NCI-H748 (cell line): Measurements from ENCODE around the gene PRSS8.
"Not testable (repeated sequence)": the region's sequence is repeated elsewhere in the genome, so short reads cannot be mapped to it uniquely, and the experiment has no call there.

Experiments
- DNase-seq: peaks from one replicate; lab custom pipeline; 2025; ENCODE audit not compliant: unreplicated experiment; lab: John Stamatoyannopoulos, UW

The PRSS8 gene

DNA sequence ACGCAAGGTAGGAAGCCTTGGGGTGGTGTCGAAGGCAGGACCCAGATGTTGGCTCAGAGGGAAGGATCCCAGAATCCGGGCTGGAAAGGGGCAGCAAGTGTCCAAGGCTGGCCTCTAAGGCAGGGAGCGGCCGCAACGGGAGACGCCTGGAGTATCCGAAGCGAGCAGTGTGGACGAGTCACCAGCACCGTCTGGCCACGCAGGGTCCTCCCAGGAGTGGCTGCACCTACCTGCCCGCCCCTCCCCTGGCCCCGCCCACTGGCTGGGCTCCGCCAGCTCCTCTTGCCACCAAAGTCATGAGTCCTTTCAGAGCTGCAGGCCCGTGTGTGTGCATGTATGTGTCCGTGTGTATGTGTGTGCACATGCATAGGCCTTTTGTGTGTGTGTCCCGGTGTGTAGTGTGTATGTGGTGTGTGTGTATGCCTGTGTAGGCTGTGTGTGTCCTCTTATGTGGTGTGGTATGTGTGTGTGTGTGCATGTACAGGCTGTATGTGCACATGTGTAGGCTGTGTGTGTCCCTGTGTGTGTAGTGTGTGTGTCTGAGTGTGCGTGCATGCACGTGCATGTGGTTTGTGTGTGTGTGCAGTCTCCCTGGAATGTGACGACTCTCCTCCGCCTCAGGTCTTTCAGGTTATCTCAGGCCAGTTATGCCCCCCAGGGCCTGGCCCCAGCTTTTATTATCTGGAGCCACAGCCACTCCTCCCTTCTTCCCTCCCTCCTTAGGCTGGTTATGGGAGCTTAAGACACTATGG lies at the start of gene PRSS8:
TSS of gene PRSS8 (minus strand) at position 193 of the 752 bp plus-strand sequence. CDS start 229 bp downstream, outside the sequence.
- DNase-seq, result no peak

DNA sequence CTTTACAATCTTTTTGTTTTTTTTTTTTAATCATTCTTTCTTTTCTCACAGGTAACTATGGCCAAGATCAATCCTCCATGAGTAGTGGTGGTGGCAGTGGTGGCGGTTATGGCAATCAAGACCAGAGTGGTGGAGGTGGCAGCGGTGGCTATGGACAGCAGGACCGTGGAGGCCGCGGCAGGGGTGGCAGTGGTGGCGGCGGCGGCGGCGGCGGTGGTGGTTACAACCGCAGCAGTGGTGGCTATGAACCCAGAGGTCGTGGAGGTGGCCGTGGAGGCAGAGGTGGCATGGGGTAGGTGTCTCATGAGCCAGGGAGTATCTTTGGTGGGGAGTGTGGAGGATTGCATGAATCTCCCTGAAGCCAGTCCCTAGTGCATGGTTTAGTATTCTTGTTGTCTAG lies 49.4 kb upstream of the PRSS8 start:
- no peak for DNase-seq

DNA sequence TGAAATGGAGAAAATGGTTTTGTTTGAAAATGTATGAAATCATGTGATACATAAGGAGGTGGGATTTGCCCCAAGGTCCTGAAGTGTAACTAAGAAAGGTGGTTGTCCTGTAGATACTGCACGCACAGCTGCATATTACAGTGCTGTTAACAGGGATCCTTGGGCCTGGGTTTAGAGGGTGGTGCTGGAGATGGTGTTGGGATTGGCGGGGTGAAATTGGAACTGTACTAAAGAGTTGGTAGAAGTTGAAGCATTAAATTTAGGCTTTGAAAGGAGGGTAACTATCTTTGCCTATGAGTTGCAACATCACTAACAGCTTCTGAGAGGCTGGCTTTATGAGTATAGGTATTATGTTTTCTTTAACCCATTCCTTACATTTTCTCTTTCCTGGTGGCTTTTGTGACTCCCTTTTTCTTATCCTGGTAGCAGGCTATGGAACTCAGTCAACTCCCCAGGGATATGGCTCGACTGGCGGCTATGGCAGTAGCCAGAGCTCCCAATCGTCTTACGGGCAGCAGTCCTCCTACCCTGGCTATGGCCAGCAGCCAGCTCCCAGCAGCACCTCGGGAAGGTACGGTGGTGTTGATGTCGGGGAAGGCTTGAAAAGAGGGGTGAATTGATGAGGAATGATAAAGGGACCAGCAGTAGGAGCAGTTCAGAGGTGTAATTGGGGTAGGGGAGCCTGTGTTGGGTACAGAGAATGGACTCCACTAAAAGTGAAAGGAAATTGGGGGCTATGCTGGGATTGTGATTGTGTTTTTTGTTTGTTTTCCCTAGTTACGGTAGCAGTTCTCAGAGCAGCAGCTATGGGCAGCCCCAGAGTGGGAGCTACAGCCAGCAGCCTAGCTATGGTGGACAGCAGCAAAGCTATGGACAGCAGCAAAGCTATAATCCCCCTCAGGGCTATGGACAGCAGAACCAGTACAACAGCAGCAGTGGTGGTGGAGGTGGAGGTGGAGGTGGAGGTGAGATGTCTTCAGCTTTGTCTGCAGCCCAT lies 48.2 kb upstream of the PRSS8 start:
- DNase-seq, result no peak

DNA sequence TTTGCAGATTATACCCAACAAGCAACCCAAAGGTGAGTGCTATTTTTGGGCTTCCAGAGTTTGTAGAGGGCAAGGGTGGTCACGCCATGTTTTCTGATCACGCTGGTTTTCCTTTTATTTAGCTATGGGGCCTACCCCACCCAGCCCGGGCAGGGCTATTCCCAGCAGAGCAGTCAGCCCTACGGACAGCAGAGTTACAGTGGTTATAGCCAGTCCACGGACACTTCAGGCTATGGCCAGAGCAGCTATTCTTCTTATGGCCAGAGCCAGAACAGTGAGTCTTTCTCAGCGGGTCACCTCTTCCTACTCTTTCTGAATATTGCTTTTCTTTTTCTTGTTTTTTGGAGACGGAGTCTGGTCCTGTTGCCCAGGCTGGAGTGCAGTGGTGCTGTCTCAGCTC lies 46.9 kb upstream of the PRSS8 start:
- DNase-seq, result no peak

DNA sequence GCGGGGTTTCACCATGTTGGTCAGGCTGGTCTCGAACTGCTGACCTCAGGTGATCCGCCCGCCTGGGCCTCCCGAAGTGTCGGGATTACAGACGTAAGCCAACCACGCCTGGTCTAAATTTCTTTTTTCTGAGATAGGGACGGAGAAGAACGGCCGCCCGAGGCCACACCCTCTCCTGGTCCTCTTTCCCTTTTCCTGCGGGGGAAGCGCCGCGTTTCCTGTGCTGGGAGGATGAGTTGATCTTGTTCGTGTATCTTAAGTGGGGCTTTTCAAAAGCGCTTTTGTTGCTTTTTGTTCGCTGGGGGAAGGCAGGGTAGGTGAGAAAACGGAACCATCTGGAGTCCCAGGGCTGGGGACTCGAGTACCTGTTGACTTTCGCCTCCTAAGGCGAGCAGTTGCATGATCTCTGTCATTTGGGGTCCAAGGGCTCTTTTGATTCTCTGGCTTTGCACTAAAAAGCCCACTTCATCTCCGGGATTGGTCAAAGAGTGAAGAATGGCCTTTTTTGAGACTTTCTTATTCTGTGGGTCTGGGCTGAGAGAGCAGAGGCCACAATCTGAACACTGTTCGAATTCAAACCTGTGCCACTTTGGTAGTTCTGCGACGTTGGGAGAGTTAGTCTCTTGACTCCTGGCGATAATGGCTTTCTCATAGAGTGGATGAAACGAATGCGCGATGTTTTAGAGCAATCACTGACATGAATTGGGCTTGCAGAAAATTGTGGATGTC lies 45.7 kb upstream of the PRSS8 start:
- DNase-seq, result peak; percentile 45

DNA sequence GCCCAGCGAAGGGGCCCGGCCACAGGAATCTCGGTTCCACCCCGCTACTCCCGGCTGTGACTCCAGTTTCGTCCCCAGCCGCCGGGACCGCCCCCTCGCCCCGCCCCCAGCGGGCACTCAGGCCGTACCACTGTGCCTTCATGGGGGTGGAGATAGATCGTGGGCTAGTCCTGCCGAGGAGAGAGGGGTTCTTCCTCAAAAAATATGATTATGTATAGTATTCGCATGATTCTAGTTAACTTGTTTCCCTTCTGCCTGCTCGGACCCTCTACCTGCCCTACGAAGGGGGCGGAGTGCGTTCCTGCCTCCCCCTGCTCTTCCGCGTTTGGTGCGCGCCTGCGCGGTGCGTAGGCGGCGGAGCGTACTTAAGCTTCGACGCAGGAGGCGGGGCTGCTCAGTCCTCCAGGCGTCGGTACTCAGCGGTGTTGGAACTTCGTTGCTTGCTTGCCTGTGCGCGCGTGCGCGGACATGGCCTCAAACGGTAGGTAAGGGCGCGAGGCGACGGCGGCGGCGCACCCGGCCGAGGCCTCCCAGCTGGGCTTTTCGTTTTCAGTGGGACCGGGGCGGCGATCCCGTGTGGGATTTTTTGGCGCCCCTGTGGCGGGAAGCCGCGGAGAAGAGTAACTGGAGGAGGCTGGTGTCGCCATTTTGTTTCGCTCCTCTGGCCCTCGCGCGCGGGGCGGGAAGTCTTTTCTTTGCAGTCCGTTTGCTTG lies 44.4 kb upstream of the PRSS8 start, which contains the start of gene FUS:
TSS of gene FUS (plus strand) at position 393 of the 713 bp plus-strand sequence. CDS start at position 469, 76 bp downstream.
- DNase-seq, result peak; percentile 84

DNA sequence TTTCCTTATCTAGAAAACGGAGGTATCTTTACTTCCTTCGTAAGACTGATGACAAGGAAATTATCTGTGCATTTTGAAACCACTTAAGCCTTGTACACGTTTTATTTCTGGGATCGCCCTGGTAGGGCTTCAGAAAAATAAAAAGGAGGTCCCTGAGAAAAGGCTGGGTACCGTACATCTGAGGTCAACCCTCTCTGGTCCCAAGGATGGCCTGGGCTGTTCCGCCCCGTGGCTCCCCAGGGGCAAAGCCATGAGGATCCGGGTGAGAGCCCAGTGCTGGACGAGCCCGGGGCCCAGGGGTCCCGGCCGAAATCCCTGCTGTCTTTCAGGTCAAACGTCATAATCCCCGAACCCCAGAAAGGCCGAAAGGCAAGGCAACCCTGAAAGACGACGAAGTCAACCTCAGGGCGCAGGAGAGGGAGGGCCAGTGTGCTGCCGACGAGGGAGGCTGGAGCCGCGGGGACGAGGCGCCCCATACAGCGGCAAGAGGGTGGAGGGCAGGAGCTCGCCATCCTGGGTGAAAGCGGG lies 43.8 kb upstream of the PRSS8 start:
- DNase-seq, result no peak

DNA sequence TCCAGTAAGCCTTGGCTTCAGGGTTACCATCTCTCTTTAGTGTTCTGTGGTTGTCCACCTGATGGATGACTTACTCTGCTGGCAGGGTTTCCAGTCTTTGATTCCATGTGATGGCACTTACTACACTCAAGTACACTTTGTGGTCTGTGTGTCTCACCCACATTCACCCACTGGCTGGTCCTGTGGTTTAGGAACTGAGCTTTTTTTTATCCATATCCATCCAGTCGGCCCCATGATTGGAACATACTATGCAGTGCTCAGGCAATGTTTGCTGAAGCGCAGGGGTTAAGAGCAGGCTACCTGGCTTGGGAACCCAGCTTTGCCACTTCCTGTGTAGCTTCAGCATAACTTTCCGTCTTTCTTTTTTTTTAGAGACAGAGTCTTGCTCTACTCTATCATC lies 41.6 kb upstream of the PRSS8 start:
- no peak for DNase-seq

DNA sequence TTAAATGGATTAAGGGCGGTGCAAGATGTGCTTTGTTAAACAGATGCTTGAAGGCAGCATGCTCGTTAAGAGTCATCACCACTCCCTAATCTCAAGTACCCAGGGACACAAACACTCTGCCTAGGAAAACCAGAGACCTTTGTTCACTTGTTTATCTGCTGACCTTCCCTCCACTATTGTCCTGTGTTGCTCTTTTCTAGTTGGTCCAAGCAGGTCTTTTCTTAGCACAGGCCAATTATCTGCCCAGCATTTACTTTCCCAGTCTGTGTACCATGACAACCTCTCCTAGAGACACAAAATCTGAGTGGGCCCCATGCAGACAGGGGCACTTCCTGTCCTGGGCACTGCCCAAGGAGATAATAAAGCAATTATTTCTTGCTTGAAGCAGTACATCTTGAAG lies 34.5 kb upstream of the PRSS8 start:
- peak; percentile 84 for DNase-seq

DNA sequence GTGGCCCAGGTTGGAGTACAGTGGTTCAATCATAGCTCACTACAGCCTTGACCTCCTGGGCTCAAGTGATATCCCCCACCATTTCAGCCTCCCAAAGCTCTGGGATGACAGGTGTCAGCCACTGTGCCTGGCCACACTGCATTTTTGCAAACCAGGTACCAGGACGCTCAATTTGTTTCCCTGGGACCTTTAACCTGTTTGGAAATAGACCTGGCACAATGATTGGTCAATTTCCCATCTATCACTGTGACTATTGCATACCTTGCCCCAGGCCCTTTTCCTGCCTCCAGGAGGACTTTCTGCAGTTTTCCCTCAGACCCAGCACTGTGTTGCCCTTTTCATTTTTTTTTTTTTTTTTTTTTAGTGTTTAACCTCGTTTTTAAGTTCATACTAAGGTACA lies 33.3 kb upstream of the PRSS8 start:
- DNase-seq, result no peak

DNA sequence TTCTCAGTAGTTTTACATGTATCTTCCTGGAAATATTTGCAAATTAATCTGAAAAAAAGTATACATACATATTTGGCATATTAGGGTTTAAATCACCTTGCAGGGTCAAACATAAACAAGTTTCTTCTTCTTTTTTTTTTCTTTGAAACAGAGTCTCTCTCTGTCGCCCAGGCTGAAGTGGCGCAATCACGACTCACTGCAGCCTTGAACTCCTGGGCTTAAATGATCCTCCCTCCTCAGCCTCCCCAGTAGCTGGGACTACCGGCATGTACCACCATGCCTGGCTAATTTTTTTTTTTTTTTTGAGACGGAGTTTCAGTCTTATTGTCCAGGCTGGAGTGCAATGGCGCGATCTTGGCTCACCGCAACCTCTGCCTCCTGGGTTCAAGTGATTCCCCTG lies 31.8 kb upstream of the PRSS8 start:
- DNase-seq, result no peak

DNA sequence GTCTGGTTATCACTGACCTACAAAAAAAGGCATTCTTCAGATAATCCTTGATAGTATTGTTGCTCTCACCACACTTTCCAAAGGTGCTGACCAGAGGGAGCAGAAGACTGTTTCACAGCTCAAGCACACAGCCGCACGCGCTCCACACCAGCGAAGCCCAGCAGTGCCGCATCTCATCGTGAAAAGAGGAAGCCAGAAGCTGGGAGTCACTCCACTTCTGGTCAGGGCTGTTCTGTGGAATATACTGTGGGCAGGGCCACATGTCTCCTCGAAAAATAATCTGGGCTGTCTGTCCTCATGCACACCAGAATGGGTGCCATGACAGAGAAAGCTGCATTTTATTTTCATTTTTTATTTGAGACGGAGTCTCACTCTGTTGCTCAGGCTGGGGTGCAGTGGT lies 21.6 kb upstream of the PRSS8 start:
- no peak for DNase-seq

DNA sequence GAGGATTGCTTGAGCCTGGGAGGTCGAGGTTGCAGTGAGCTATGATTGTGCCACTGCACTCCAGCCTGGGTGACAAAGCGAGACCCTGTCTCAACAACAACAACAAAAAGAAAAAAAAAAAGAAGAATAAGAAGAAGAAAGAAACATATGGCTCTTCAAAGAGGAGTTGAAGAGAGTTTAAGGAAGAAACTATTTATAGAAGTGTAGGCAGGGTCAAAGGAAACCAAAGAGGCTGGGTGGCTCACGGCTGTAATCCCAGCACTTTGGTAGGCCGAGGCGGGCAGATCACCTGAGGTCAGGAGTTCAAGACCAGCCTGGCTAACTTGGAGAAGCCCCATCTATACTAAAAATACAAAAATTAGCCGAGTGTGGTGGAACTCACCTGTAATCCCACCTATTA lies 15.4 kb upstream of the PRSS8 start:
- not testable (repeated sequence) for DNase-seq

DNA sequence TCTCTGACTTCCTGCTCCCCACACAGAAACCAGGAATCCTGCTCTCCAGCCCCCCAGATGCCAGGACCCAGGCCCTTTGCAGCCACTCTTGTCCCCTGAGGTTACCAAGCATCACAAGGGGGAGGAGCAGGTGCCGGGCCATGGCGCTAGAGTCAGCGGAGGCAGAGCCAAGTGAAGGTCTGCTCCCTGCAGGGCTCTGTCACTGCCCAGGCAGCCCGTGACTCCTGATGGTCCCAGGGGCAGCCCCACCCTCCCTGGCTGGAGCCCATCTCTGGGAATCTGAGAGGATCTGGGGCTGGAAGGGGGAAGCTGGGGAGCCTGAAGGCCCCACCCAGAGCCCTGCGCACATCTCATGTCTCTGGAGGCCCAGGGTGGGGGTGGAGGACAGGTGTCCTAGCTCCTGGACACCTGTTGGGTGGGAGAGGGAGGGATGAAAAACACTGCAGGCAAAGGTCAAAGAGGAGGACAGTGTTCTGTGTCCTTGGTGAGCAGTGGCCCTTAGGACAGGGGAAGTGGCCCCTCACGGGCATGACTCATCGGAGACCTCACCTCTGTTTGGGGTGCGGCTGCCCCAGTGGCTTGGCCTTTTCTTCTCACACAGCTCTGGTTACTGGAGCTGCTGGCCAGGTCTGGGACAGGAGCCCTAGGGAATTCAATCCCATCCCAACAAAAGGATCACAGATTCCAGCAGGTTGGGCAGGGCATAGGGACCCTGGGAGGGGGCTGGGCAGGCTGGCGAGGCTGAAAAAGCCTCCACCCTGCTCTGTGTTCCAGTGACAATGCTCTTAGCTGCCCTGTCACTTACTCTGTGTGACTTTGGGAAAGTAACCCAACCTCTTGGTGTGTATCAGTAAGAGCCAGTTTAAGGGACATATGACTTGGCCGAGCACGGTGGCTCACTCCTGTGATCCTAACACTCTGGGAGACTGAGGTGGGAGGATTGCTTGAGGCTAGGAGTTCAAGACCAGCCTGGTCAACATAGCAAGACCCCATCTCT lies 14.7 kb upstream of the PRSS8 start, which contains the start of gene PRSS36:
TSS of gene PRSS36 (minus strand) at position 173 of the 997 bp plus-strand sequence. CDS start at position 142, 31 bp downstream.
- DNase-seq, result no peak

DNA sequence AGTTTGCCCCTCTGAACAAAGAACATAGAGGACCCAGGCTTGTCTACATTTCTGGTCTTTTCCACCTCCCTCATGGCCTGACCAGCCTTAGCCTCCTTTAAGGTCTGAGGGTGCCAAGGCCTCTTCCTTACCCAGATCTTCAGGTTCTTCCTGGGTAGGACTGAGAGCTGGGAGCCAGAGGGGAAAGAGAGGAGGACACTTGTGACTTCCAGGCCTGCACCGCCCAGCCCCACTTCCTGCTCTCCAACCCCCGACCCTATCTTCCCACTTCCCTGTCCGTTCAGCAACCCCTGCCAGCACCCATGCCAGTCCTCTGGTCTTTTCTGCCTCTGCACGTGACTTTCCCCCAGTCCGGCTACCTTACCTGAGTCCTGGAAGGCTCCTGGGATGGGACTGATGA lies 13.8 kb upstream of the PRSS8 start:
- DNase-seq, result no peak

DNA sequence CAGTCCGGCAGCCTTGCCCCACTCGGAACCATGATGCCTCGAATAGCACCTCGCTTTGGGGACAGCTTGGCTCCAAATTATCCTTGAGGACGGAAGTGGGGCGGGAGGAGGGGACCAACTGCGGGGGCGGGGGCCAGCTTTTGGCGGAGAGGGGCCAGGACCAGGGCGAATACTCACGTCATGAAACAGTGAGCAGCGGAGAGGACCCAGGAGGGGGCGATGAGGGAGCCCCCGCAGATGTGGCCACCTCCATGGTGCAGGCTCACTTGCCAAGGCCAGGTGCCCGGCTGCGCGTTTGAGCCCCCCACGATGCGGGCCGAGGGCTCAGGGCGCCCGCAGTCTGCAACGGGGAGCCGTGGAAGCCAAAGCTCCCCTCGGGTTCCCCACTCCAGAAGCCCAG lies 13.4 kb upstream of the PRSS8 start:
- DNase-seq, result no peak

DNA sequence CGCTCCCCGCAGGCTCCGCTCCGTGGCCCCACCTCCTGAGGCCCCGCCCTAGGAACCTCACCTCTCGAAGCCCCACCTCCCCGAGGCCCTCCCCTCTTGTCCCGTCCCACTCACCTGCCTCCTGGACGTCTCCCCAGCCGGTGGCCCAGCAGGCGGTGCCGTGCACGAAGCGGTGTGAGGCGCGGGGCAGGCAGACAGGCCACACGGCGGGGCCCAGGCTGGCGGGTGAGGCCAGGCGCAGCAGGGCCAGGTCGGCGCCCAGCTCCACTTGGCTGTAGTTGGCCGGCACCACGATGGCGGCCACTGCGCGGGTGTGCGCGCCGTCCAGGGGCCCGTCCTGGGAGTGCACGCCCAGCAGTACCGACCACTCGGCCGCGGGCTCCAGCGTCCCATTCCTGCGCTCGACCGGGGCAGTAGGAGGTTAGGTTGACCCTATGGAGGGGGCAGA lies 12.8 kb upstream of the PRSS8 start:
- DNase-seq, result no peak

DNA sequence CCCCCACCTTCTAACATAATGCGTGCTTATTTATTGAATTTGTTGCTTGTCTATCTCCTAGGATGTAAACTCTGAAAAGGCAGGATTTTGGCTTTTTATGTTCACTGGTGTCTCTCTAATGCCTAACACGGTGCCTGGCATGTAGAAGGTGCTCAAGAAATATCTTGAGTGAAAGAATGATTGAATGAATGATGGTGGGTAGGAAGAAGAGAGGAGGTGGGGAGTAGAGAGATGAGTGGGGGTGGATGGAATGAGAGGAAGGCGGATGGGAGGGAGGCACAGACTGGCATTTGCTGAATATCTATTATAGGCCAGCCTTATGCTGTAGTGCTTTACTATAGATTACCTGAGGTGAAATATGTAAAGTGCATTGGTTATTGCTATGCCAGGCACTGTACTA lies 12.0 kb upstream of the PRSS8 start:
- DNase-seq, result no peak
